Left forelimb (tissue), 1 donor: Measurements from ENCODE around the gene NXN.
"Not testable (repeated sequence)": the region's sequence is repeated elsewhere in the genome, so short reads cannot be mapped to it uniquely, and the experiment has no call there.

ENCODE experiments used
- DNase-seq: peaks from one replicate; pipeline ENCODE4 v3.0.0-alpha.2; 2018; ENCODE audit warnings: low spot score

NXN gene

GRCh38 chr17:953767-954166, 25.8 kb downstream of the NXN start:
- no peak for DNase-seq

GRCh38 chr17:952592-952991, 27.0 kb downstream of the NXN start:
- not testable (repeated sequence) for DNase-seq

- no peak for DNase-seq
Measured at GRCh38 chr17:951325-952132, 28.0 kb downstream of the NXN start.

GRCh38 chr17:949623-950303, 29.8 kb downstream of the NXN start:
- DNase-seq = no peak

GRCh38 chr17:948284-948852, 31.2 kb downstream of the NXN start:
- DNase-seq = no peak

- DNase-seq = no peak
Measured at GRCh38 chr17:946510-947236, 32.9 kb downstream of the NXN start.

- DNase-seq = no peak
Measured at GRCh38 chr17:945672-946071, 33.9 kb downstream of the NXN start.

GRCh38 chr17:944266-944826, 35.2 kb downstream of the NXN start:
- no peak for DNase-seq

GRCh38 chr17:935485-935884, 44.1 kb downstream of the NXN start:
- DNase-seq = no peak

- DNase-seq = peak; percentile 62
Measured at GRCh38 chr17:933312-934073, 46.1 kb downstream of the NXN start.

GRCh38 chr17:930258-930657, 49.3 kb downstream of the NXN start:
- no peak for DNase-seq

GRCh38 chr17:929586-929985, 50.0 kb downstream of the NXN start:
- no peak for DNase-seq

GRCh38 chr17:927611-928461, 51.7 kb downstream of the NXN start:
- no peak for DNase-seq

- DNase-seq = no peak
Measured at GRCh38 chr17:925817-926216, 53.8 kb downstream of the NXN start.

- no peak for DNase-seq
Measured at GRCh38 chr17:924711-925475, 54.7 kb downstream of the NXN start.

GRCh38 chr17:924306-924705, 55.3 kb downstream of the NXN start:
- DNase-seq = not testable (repeated sequence)

- DNase-seq = no peak
Measured at GRCh38 chr17:923633-924032, 55.9 kb downstream of the NXN start.

- DNase-seq = no peak
Measured at GRCh38 chr17:921161-921560, 58.4 kb downstream of the NXN start.

GRCh38 chr17:920190-920589, 59.4 kb downstream of the NXN start:
- DNase-seq = no peak
